ENCODE results near the gene UROD. TPM values are rescaled to one million over a fixed set of nuclear protein-coding genes. Genes with fewer than 3 reads are reported as not detected.

The UROD gene
- total RNA-seq, 2 donors from 2014 or later = 41.7 to 43.5 TPM

GRCh38 chr1:45003741-45004140 is 8.3 kb upstream of the UROD start:
- intact Hi-C loops (cut with DNase I) = no loop called here
- H3K4me3 ChIP-seq = no peak overlapping the region
- no peak for TF ChIP-seq CTCF (IDR thresholded peaks at IDR 0.05)
- H3K27ac ChIP-seq = no peak overlapping the region
- no peaks in the 10 kb centered on the region for H3K27me3 ChIP-seq
- DNase-seq = no peak
- no peaks in the 10 kb centered on the region for H3K9me3 ChIP-seq
- H3K9ac ChIP-seq (ENCODE audit: low read depth in 2 of 2, low read length in 2 of 2) = no peak overlapping the region
- H3K36me3 ChIP-seq = peaks cover 35% of the 10 kb centered on the region
- no peaks in the 10 kb centered on the region for H3K4me1 ChIP-seq

GRCh38 chr1:45004281-45004920 is 7.7 kb upstream of the UROD start:
- no peak overlapping the region for H3K9ac ChIP-seq (ENCODE audit: low read depth in 2 of 2, low read length in 2 of 2)

GRCh38 chr1:45005761-45006160 is 6.3 kb upstream of the UROD start:
- H3K4me1 ChIP-seq = peaks cover 9% of the 10 kb centered on the region
- H3K4me3 ChIP-seq = no peak overlapping the region
- intact Hi-C loops (cut with DNase I) = no loop called here
- no peaks in the 10 kb centered on the region for H3K9me3 ChIP-seq
- TF ChIP-seq CTCF (IDR thresholded peaks at IDR 0.05) = no peak
- no peaks in the 10 kb centered on the region for H3K27me3 ChIP-seq
- H3K9ac ChIP-seq (ENCODE audit: low read depth in 2 of 2, low read length in 2 of 2) = no peak overlapping the region
- DNase-seq = no peak
- H3K27ac ChIP-seq = no peak overlapping the region
- H3K36me3 ChIP-seq = peaks cover 40% of the 10 kb centered on the region

More at GRCh38 chr1:45004281-45004920, 7.7 kb upstream of the UROD start:
- intact Hi-C loops (cut with DNase I) = no loop called here
- H3K36me3 ChIP-seq = peaks cover 40% of the 10 kb centered on the region
- TF ChIP-seq CTCF (IDR thresholded peaks at IDR 0.05) = no peak
- H3K27me3 ChIP-seq = no peaks in the 10 kb centered on the region
- H3K4me1 ChIP-seq = no peaks in the 10 kb centered on the region
- no peak overlapping the region for H3K27ac ChIP-seq
- no peak overlapping the region for H3K4me3 ChIP-seq
- DNase-seq = no peak
- no peaks in the 10 kb centered on the region for H3K9me3 ChIP-seq

- Histone ChIP-seq H3K9me3 (no peaks in the 10 kb centered on the region), H3K36me3 (peaks cover 40% of the 10 kb centered on the region), H3K27ac (no peak overlapping the region), H3K4me1 (peaks cover 12% of the 10 kb centered on the region), H3K4me3 (no peak overlapping the region), H3K27me3 (no peaks in the 10 kb centered on the region), H3K9ac (ENCODE audit: low read depth in 2 of 2, low read length in 2 of 2) (no peak overlapping the region)
- intact Hi-C loops (cut with DNase I) = no loop called here
- TF ChIP-seq CTCF (IDR thresholded peaks at IDR 0.05) = no peak
- no peak for DNase-seq
Measured at GRCh38 chr1:45007311-45007710, 4.7 kb upstream of the UROD start.

- H3K36me3 ChIP-seq = peaks cover 36% of the 10 kb centered on the region
- H3K9ac ChIP-seq (ENCODE audit: low read depth in 2 of 2, low read length in 2 of 2) = no peak overlapping the region
- no peak for DNase-seq
- H3K27ac ChIP-seq = no peak overlapping the region
- intact Hi-C loops (cut with DNase I) = no loop called here
- H3K4me3 ChIP-seq = no peak overlapping the region
- H3K9me3 ChIP-seq = no peaks in the 10 kb centered on the region
- H3K27me3 ChIP-seq = no peaks in the 10 kb centered on the region
- H3K4me1 ChIP-seq = peaks cover 12% of the 10 kb centered on the region
- no peak for TF ChIP-seq CTCF (IDR thresholded peaks at IDR 0.05)
Measured at GRCh38 chr1:45008076-45008475, 4.0 kb upstream of the UROD start.
